ENCODE measurements around the gene CLDND2.

Gene CLDND2

DNA sequence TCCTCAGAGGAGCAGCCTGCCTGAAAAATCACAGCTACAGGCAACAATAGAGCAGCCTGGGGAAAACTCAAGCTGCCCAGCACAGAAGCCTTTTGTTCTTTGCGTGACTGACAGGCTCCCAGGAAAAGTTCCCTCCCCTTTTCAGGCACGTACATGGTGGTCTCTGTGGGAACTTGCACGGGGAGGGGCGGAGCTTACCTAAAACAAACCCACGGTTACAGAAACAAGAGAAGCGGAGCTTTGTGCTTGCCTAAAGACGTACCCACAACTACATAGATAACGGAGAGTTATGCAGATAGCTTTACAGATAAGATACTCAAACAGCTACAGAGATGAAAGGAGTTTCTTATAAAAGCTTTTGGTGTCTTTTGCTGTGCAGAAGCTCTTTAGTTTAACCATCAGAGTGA lies 14.1 kb downstream of the CLDND2 start:
- TF ChIP-seq GABPA (IDR thresholded peaks at IDR 0.05; ENCODE audit: low read depth) (no peak), POLR2AphosphoS5 (IDR thresholded peaks at IDR 0.05; ENCODE audit: low read depth) (no peak), SPI1 (IDR thresholded peaks at IDR 0.05; ENCODE audit: borderline replicate concordance, low read depth) (no peak)
- TF ChIP-seq, protein P1, sequence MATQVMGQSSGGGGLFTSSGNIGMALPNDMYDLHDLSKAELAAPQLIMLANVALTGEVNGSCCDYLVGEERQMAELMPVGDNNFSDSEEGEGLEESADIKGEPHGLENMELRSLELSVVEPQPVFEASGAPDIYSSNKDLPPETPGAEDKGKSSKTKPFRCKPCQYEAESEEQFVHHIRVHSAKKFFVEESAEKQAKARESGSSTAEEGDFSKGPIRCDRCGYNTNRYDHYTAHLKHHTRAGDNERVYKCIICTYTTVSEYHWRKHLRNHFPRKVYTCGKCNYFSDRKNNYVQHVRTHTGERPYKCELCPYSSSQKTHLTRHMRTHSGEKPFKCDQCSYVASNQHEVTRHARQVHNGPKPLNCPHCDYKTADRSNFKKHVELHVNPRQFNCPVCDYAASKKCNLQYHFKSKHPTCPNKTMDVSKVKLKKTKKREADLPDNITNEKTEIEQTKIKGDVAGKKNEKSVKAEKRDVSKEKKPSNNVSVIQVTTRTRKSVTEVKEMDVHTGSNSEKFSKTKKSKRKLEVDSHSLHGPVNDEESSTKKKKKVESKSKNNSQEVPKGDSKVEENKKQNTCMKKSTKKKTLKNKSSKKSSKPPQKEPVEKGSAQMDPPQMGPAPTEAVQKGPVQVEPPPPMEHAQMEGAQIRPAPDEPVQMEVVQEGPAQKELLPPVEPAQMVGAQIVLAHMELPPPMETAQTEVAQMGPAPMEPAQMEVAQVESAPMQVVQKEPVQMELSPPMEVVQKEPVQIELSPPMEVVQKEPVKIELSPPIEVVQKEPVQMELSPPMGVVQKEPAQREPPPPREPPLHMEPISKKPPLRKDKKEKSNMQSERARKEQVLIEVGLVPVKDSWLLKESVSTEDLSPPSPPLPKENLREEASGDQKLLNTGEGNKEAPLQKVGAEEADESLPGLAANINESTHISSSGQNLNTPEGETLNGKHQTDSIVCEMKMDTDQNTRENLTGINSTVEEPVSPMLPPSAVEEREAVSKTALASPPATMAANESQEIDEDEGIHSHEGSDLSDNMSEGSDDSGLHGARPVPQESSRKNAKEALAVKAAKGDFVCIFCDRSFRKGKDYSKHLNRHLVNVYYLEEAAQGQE (IDR thresholded peaks at IDR 0.05; ENCODE audit: insufficient replicate concordance, low read depth), result no peak
- TF ChIP-seq, protein P2, sequence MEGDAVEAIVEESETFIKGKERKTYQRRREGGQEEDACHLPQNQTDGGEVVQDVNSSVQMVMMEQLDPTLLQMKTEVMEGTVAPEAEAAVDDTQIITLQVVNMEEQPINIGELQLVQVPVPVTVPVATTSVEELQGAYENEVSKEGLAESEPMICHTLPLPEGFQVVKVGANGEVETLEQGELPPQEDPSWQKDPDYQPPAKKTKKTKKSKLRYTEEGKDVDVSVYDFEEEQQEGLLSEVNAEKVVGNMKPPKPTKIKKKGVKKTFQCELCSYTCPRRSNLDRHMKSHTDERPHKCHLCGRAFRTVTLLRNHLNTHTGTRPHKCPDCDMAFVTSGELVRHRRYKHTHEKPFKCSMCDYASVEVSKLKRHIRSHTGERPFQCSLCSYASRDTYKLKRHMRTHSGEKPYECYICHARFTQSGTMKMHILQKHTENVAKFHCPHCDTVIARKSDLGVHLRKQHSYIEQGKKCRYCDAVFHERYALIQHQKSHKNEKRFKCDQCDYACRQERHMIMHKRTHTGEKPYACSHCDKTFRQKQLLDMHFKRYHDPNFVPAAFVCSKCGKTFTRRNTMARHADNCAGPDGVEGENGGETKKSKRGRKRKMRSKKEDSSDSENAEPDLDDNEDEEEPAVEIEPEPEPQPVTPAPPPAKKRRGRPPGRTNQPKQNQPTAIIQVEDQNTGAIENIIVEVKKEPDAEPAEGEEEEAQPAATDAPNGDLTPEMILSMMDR (IDR thresholded peaks at IDR 0.05; ENCODE audit: insufficient read depth, low read length), result no peak
- H3K27me3 ChIP-seq (ENCODE audit: insufficient read depth, poor library complexity, severe bottlenecking), result no peaks in the 10 kb centered on the region
- H3K4me3 ChIP-seq (replicated peaks; ENCODE audit: insufficient read depth, low read length), result no peak overlapping the region
- DNase-seq (ENCODE audit: low read depth in 1 of 2, low spot score in 1 of 2), result no peak
- no peak overlapping the region for H3K27ac ChIP-seq (replicated peaks)

DNA sequence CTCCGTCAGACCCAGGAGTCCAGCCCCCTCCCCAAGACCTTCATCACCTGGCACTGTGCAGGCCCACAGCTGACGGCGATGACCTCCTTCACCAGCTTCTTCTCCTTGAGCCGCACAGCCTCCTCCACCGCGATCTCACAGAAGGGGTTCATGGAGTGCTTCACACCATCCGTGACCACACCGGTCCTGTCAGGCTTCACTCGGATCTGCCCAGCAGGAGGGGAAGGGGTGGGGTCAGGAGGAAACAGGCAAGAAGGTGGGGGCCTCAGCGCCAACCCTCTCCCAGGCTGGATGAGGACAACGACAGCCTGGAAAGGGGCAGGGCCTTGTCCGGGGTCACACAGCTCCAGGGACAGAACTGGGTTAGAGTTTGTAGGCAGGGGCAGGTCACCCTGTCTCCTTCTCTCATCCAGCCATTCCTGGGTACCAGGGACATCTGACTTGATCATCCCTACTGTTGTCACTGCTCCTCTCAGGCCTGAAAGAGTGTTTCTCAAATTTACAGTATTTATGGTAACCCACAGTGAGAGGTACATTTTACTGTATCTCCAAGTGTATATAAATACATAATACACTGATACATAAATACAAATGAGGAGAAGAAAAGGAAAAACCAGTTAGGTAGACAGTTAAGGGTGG lies 14.6 kb downstream of the CLDND2 start:
- Histone ChIP-seq H3K27me3 (ENCODE audit: insufficient read depth, poor library complexity, severe bottlenecking) (no peaks in the 10 kb centered on the region), H3K4me3 (replicated peaks; ENCODE audit: insufficient read depth, low read length) (no peak overlapping the region), H3K27ac (replicated peaks) (no peak overlapping the region)
- TF ChIP-seq POLR2AphosphoS5 (IDR thresholded peaks at IDR 0.05; ENCODE audit: low read depth) (no peak), GABPA (IDR thresholded peaks at IDR 0.05; ENCODE audit: low read depth) (no peak), SPI1 (IDR thresholded peaks at IDR 0.05; ENCODE audit: borderline replicate concordance, low read depth) (no peak)
- TF ChIP-seq, protein P1 (IDR thresholded peaks at IDR 0.05; ENCODE audit: insufficient replicate concordance, low read depth), result no peak
- TF ChIP-seq, protein P2 (IDR thresholded peaks at IDR 0.05; ENCODE audit: insufficient read depth, low read length), result no peak
- no peak for DNase-seq (ENCODE audit: low read depth in 1 of 2, low spot score in 1 of 2)

DNA sequence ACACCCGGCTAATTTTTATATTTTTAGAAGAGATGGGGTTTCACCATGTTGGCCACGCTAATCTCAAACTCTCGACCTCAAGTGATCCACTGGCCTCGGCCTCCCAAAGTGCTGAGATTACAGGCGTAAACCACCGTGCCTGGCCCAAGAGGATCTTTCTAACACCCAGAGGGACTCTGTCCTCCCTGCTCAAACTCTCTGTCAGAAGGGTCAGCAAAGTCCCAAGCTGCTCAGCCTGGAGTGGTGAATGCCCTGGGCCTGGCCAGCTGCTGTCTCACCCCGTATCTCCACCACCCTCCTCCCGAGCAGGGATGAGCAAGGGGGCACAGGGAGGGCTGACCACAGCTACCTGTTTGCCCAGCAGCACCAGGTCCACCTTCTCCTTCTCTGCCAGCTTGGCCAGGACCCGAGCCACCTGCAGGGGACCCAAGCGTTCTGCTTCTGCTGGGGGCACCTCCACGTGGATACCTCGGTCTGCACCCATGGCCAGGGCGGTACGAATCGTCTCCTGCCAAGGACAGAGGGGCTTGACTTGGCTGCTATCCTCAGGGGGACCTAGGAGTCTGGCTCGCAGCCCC lies 15.9 kb downstream of the CLDND2 start:
- no peak for DNase-seq (ENCODE audit: low read depth in 1 of 2, low spot score in 1 of 2)
- H3K27ac ChIP-seq (replicated peaks), result no peak overlapping the region
- TF ChIP-seq POLR2AphosphoS5 (IDR thresholded peaks at IDR 0.05; ENCODE audit: low read depth), result no peak
- no peaks in the 10 kb centered on the region for H3K27me3 ChIP-seq (ENCODE audit: insufficient read depth, poor library complexity, severe bottlenecking)
- H3K4me3 ChIP-seq (replicated peaks; ENCODE audit: insufficient read depth, low read length), result no peak overlapping the region

DNA sequence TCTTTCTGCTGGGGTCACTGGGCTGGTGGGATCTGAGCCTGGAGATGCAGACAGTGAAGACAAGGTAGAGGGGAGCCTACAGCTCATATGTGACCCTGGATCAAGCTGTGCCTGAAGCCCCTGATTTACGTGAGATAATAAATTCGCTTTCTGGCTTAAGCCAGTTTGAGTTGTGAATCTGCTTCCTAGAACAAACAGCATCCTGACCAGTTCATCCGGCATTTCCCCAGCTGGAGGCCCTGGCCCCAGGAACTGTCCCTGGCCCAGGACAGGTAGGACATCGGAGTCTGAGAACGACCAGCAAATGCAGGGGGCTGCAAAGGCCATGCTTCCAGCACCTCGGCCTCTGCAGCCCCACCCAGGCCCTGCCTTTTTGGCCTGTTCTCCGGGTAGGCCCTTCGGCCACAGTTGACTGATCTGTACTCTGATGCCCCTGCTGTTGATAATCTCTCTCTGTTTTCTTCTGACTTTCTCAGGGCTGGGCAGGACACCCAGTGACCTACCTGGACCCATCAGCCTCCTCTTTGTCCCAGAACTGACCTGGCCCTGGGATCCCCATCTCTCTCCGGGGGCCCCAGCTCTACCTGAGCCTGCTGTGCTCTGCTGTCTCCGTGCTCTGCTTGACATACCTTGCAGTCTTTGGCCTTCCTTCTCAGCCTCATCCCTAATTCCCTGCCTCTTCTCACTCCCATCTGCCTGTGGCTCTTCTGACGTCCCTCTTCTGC lies 17.4 kb downstream of the CLDND2 start:
- H3K4me3 ChIP-seq (replicated peaks; ENCODE audit: insufficient read depth, low read length), result no peak overlapping the region
- TF ChIP-seq, protein P2 (IDR thresholded peaks at IDR 0.05; ENCODE audit: insufficient read depth, low read length), result no peak
- TF ChIP-seq POLR2AphosphoS5 (IDR thresholded peaks at IDR 0.05; ENCODE audit: low read depth) (no peak), SPI1 (IDR thresholded peaks at IDR 0.05; ENCODE audit: borderline replicate concordance, low read depth) (no peak), GABPA (IDR thresholded peaks at IDR 0.05; ENCODE audit: low read depth) (no peak)
- TF ChIP-seq, protein P1 (IDR thresholded peaks at IDR 0.05; ENCODE audit: insufficient replicate concordance, low read depth), result no peak
- DNase-seq (ENCODE audit: low read depth in 1 of 2, low spot score in 1 of 2), result no peak
- no peak overlapping the region for H3K27ac ChIP-seq (replicated peaks)
- no peaks in the 10 kb centered on the region for H3K27me3 ChIP-seq (ENCODE audit: insufficient read depth, poor library complexity, severe bottlenecking)
